Gastrocnemius medialis (tissue), 4 donors: ENCODE measurements around the gene LAMA2. TPM values are rescaled to one million over a fixed set of nuclear protein-coding genes. Genes with fewer than 3 reads are reported as not detected.

ENCODE experiments used
- ATAC-seq, 2 donors: fragments of 150-250 bp; one replicate each; pipeline ENCODE4 v1.9.1; 2016
- DNase-seq, 2 donors: peaks; one replicate each; pipeline ENCODE4 v3.0.0-alpha.2; 2019
- H3K27ac ChIP-seq, 4 donors: fragments of 200-600 bp; sonication (generic); 1 replicate in 1 of 4; 2 replicates in 3 of 4; pipeline ENCODE4 v1.5.1; 2016 to 2018; ENCODE audit warnings: mild to moderate bottlenecking in 2 of 4, moderate library complexity in 1 of 4
- H3K27me3 ChIP-seq, 3 donors: fragments of 200-600 bp; sonication (generic) in 2 of 3; 1 replicate in 1 of 3; 2 replicates in 2 of 3; pipeline versions ENCODE4 v1.5.1 to v1.6.0; 2016 to 2019; ENCODE audit warnings: mild to moderate bottlenecking in 1 of 3, moderate library complexity in 1 of 3
- H3K36me3 ChIP-seq, 2 donors: fragments of 200-600 bp; sonication (generic) in 1 of 2; one replicate each; pipeline ENCODE4 v1.5.1; 2017 to 2018
- H3K4me1 ChIP-seq, 2 donors: fragments of 200-600 bp; sonication (generic) in 1 of 2; one replicate each; pipeline ENCODE4 v1.5.1; 2016 to 2017; ENCODE audit warnings: mild to moderate bottlenecking in 2 of 2
- H3K4me3 ChIP-seq, 4 donors: fragments of 200-600 bp; sonication (generic) in 3 of 4; 1 replicate in 1 of 4; 2 replicates in 3 of 4; pipeline ENCODE4 v1.5.1; 2016 to 2019; ENCODE audit warnings: mild to moderate bottlenecking in 2 of 4
- H3K9me3 ChIP-seq, 3 donors: fragments of 200-600 bp; sonication (generic) in 2 of 3; 1 replicate in 1 of 3; 2 replicates in 2 of 3; pipeline ENCODE4 v1.5.1; 2016 to 2019
- CTCF ChIP-seq, 5 experiments: fragments of 450-650 bp in 3 of 5; fragments of 200-600 bp in 2 of 5; sonication (generic) in 2 of 5; IDR thresholded peaks in 4 of 5; conservative IDR thresholded peaks in 1 of 5; 1 replicate in 4 of 5; 2 replicates in 1 of 5; pipeline ENCODE4 v1.5.1; 2016 to 2019; ENCODE audit warnings: antibody characterized with exemption in 5 of 5, mild to moderate bottlenecking in 3 of 5, moderate library complexity in 3 of 5
- POLR2A ChIP-seq, 2 donors: fragments of 450-650 bp; IDR thresholded peaks; one replicate each; pipeline ENCODE4 v1.6.1; 2017; ENCODE audit warnings: antibody characterized with exemption in 2 of 2, mild to moderate bottlenecking in 2 of 2, moderate library complexity in 2 of 2
- in situ Hi-C, 4 donors: fragments of 200-750 bp; cut with MboI; loops; one replicate each; pipeline versions ENCODE4 v1.15.0 to v1.8.0; 2017; ENCODE audit warnings: low sequenced_read_pairs in 4 of 4
- intact Hi-C: fragments of 100-400 bp; cut with DNase I; formaldehyde crosslinking; loops from one replicate; pipeline ENCODE4 v1.15.1; 2023; ENCODE audit warnings: low total_unique reads
- total RNA-seq, 4 donors: library from RNA; depleted of rRNA; stranded (reverse); fragments of >200 nt; gene quantifications; one replicate each; pipeline versions ENCODE4 v1.1.0 to v1.2.3, GENCODE V29; 2016

LAMA2 gene
- total RNA-seq, 4 donors from 2014 or later = 52.9 to 113 (median 71.3) TPM

DNA sequence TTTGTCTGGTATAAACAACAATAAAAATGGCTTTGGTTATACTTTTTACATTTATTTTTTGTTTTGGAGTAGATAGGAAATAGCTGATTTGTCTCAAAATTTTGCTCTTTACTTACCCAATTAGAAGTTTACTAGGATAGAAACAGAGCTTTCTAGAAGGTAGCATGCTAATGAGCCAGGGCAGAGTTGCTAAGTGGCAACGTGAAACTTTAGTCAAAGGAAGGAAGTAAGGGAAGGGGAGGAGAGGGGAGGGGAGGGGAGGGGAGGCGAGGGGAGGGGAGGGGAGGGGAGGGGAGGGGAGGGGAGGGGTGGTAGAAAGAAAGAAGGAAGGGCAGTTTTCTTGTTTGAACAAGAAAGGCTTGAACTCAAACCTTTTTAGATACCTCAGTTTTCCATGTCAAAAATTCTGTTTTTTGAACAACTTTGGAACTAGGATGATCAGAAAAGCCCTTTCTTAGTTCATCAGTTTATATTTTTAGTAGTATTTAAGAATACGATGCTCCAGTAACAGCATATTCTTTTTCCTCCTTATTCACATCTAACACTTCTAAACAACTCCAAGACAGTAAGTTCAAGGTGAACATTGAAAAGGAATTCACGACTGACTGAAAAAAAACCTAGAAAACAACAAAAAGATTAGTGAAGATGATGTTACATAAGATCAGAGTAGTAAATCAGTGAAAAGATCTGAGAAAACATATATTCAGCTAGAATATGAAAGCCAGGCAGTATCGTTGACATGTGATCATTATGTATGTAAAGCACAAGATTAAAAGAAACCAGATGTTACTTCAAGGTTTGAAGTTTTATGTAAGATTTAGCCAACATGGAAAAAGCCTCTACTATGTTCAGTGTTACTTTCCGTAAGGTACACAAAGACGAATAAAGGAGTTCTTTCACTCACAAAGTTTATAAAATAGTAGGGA lies 563.6 kb downstream of the LAMA2 start:
- in situ Hi-C loops (no loop called here), intact Hi-C loops (no loop called here)
- no peaks in the 10 kb centered on the region for H3K27me3 ChIP-seq
- no peak for DNase-seq
- H3K4me1 ChIP-seq = no peaks in the 10 kb centered on the region
- no peak overlapping the region for H3K4me3 ChIP-seq
- H3K27ac ChIP-seq = no peak overlapping the region
- no peak for TF ChIP-seq CTCF (IDR thresholded peaks at IDR 0.05 in 4 of 5, conservative IDR thresholded peaks at IDR 0.05 in 1 of 5)
- TF ChIP-seq POLR2A (IDR thresholded peaks at IDR 0.05) = no peak
- ATAC-seq = no peak
- no peaks in the 10 kb centered on the region for H3K36me3 ChIP-seq
- no peaks in the 10 kb centered on the region for H3K9me3 ChIP-seq

DNA sequence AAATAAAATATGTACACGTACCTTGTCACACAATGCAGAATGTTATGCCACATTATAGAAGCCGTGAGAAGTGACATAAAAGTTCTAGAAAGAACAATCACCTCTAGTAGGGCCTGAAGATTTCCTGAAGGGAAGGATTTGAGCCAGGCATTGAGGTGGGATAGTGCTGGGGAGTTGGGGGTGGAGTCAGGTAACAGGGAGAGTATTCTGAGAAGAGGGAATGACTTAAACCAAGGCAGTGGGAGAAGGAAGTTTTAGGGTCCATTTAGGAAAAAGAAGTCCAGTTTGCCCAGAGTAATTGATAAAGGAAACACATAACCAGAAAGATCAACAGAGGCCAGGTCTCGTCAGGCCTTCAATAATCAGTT lies 564.2 kb downstream of the LAMA2 start:
- no peaks in the 10 kb centered on the region for H3K9me3 ChIP-seq
- in situ Hi-C loops (no loop called here), intact Hi-C loops (no loop called here)
- H3K27me3 ChIP-seq = no peaks in the 10 kb centered on the region
- no peaks in the 10 kb centered on the region for H3K36me3 ChIP-seq
- no peak for ATAC-seq
- no peak overlapping the region for H3K27ac ChIP-seq
- TF ChIP-seq POLR2A (IDR thresholded peaks at IDR 0.05) (no peak), CTCF (IDR thresholded peaks at IDR 0.05 in 4 of 5, conservative IDR thresholded peaks at IDR 0.05 in 1 of 5) (no peak)
- no peaks in the 10 kb centered on the region for H3K4me1 ChIP-seq
- DNase-seq = no peak
- H3K4me3 ChIP-seq = no peak overlapping the region

GRCh38 chr6:129448965-129449364 lies 566.0 kb downstream of the LAMA2 start:
- intact Hi-C loops = no loop called here
- no peaks in the 10 kb centered on the region for H3K36me3 ChIP-seq

GRCh38 chr6:129451187-129451586 lies 568.2 kb downstream of the LAMA2 start:
- TF ChIP-seq CTCF (IDR thresholded peaks at IDR 0.05 in 4 of 5, conservative IDR thresholded peaks at IDR 0.05 in 1 of 5) (no peak), POLR2A (IDR thresholded peaks at IDR 0.05) (no peak)
- H3K27ac ChIP-seq = no peak overlapping the region
- ATAC-seq (no peak), DNase-seq (no peak)
- H3K4me1 ChIP-seq = no peaks in the 10 kb centered on the region
- in situ Hi-C loops = no loop called here
- no peaks in the 10 kb centered on the region for H3K9me3 ChIP-seq
- no peaks in the 10 kb centered on the region for H3K36me3 ChIP-seq
- no peaks in the 10 kb centered on the region for H3K27me3 ChIP-seq
- intact Hi-C loops = no loop called here
- H3K4me3 ChIP-seq = no peak overlapping the region

More at GRCh38 chr6:129448965-129449364, 566.0 kb downstream of the LAMA2 start:
- in situ Hi-C loops = no loop called here
- no peak for TF ChIP-seq CTCF (IDR thresholded peaks at IDR 0.05 in 4 of 5, conservative IDR thresholded peaks at IDR 0.05 in 1 of 5)
- Histone ChIP-seq H3K4me3 (no peak overlapping the region), H3K27me3 (no peaks in the 10 kb centered on the region), H3K4me1 (no peaks in the 10 kb centered on the region), H3K27ac (no peak overlapping the region), H3K9me3 (no peaks in the 10 kb centered on the region)
- ATAC-seq (no peak), DNase-seq (no peak)
